IMR-90 (cell line): ENCODE measurements around the gene IMMP1L. TPM values are rescaled to one million over a fixed set of nuclear protein-coding genes. Genes with fewer than 3 reads are reported as not detected.

Source experiments
- ATAC-seq: fragments of 200-7000 bp; cut with Tn5 transposase; 2 replicates; pipeline ENCODE4 v1.9.1; 2020; ENCODE audit warnings: low read depth, mild to moderate bottlenecking, moderate library complexity
- BruUV-seq: library from RNA; stranded (reverse); fragments of 400-500 nt; replicated peaks from 2 replicates; lab custom pipeline; 2021; lab: Mats Ljungman, UMichigan
- CTCF ChIA-PET: fragments of 300-600 bp; formaldehyde crosslinking; extraction: SDS; loops from one replicate; lab custom pipeline; 2021; ENCODE audit warnings: antibody characterized with exemption; lab: Yijun Ruan, JAX
- POLR2A ChIA-PET: fragments of 300-600 bp; sonication (Branson Sonifier 250); formaldehyde crosslinking; loops from one replicate; lab custom pipeline; 2022; ENCODE audit warnings: antibody characterized with exemption; ENCODE audit not compliant: unreplicated experiment; lab: Charles Lee
- DNase-seq: peaks from one replicate; pipeline ENCODE4 v3.0.0; 2013
- H2AFZ ChIP-seq: replicated peaks from 2 replicates; pipeline ENCODE3; 2013; ENCODE audit warnings: low read length, mild to moderate bottlenecking; ENCODE audit not compliant: poor library complexity
- H2AK5ac ChIP-seq: 2 replicates; pipeline ENCODE4 v1.6.1; 2013; ENCODE audit warnings: low read depth, low read length, inconsistent platforms
- H2AK9ac ChIP-seq: replicated peaks from 2 replicates; pipeline ENCODE3; 2013; ENCODE audit warnings: mild to moderate bottlenecking, low read depth, low read length, moderate library complexity; ENCODE audit not compliant: poor library complexity
- H2BK120ac ChIP-seq: 2 replicates; pipeline ENCODE4 v1.6.1; 2013; ENCODE audit warnings: low read depth, low read length, inconsistent platforms
- H2BK15ac ChIP-seq: 3 replicates; pipeline ENCODE4 v1.6.1; 2013; ENCODE audit warnings: low read depth, low read length, inconsistent platforms
- H2BK20ac ChIP-seq: 2 replicates; pipeline ENCODE4 v1.6.1; 2013; ENCODE audit warnings: low read depth, mild to moderate bottlenecking, inconsistent platforms, low read length, moderate library complexity
- H2BK5ac ChIP-seq: 2 replicates; pipeline ENCODE4 v1.6.1; 2013; ENCODE audit warnings: mild to moderate bottlenecking, low read depth, low read length, inconsistent platforms; ENCODE audit not compliant: poor library complexity, severe bottlenecking
- H3K14ac ChIP-seq: replicated peaks from 2 replicates; pipeline ENCODE4 v1.6.1; 2013; ENCODE audit warnings: low read depth, low read length, inconsistent platforms
- H3K18ac ChIP-seq: 2 replicates; pipeline ENCODE4 v1.6.1; 2013; ENCODE audit warnings: low read depth, low read length, control low read depth
- H3K23ac ChIP-seq: 2 replicates; pipeline ENCODE4 v1.6.1; 2013; ENCODE audit warnings: low read depth, low read length, inconsistent platforms
- H3K27ac ChIP-seq: 2 replicates; pipeline ENCODE4 v1.5.1; 2013; ENCODE audit warnings: mild to moderate bottlenecking, control low read depth, low read length; ENCODE audit not compliant: insufficient read depth
- H3K27me3 ChIP-seq: 2 replicates; pipeline ENCODE4 v1.6.1; 2013; ENCODE audit warnings: low read length; ENCODE audit not compliant: control insufficient read depth, insufficient read depth
- H3K36me3 ChIP-seq: 2 replicates; pipeline ENCODE4 v1.6.1; 2013; ENCODE audit warnings: low read length, mixed read lengths; ENCODE audit not compliant: control insufficient read depth, insufficient read depth
- H3K4ac ChIP-seq: 2 replicates; pipeline ENCODE4 v1.6.1; 2013; ENCODE audit warnings: low read depth, low read length, inconsistent platforms
- H3K4me1 ChIP-seq: 2 replicates; pipeline ENCODE4 v1.6.1; 2013; ENCODE audit warnings: low read length, mixed read lengths; ENCODE audit not compliant: control insufficient read depth, insufficient read depth
- H3K4me2 ChIP-seq: 2 replicates; pipeline ENCODE4 v1.6.1; 2013; ENCODE audit warnings: low read depth, mild to moderate bottlenecking, control low read depth, low read length, moderate library complexity
- H3K4me3 ChIP-seq: 2 replicates; pipeline ENCODE4 v1.5.1; 2013; ENCODE audit warnings: low read depth, mild to moderate bottlenecking, control low read depth, low read length, moderate library complexity; ENCODE audit not compliant: insufficient read depth
- H3K56ac ChIP-seq: 2 replicates; pipeline ENCODE4 v1.6.1; 2013; ENCODE audit warnings: low read length, inconsistent platforms; ENCODE audit not compliant: insufficient read depth; ENCODE audit errors: extremely low read depth
- H3K79me1 ChIP-seq, 2 experiments: 2 replicates each; pipeline ENCODE4 v1.6.1; 2013; ENCODE audit warnings: low read length in 2 of 2, inconsistent platforms in 1 of 2, low read depth in 1 of 2
- H3K9ac ChIP-seq: 2 replicates; pipeline ENCODE4 v1.6.1; 2013; ENCODE audit warnings: low read depth, low read length, control low read depth
- H3K9me1 ChIP-seq: 2 replicates; pipeline ENCODE4 v1.6.1; 2013; ENCODE audit warnings: low read length, inconsistent platforms; ENCODE audit not compliant: insufficient read depth
- H3K9me3 ChIP-seq: 2 replicates; pipeline ENCODE4 v1.6.1; 2013; ENCODE audit warnings: low read length; ENCODE audit not compliant: control insufficient read depth, insufficient read depth
- H4K20me1 ChIP-seq: 2 replicates; pipeline ENCODE4 v1.6.1; 2013; ENCODE audit warnings: low read length, inconsistent platforms; ENCODE audit not compliant: insufficient read depth
- H4K5ac ChIP-seq: 2 replicates; pipeline ENCODE4 v1.6.1; 2013; ENCODE audit warnings: mild to moderate bottlenecking, low read depth, low read length, control low read depth
- H4K8ac ChIP-seq, 2 experiments: 2 replicates each; pipeline ENCODE4 v1.6.1; 2013; ENCODE audit warnings: low read depth in 2 of 2, low read length in 2 of 2, control low read depth in 1 of 2, inconsistent platforms in 1 of 2
- H4K91ac ChIP-seq: 2 replicates; pipeline ENCODE4 v1.6.1; 2013; ENCODE audit warnings: low read depth, low read length, inconsistent platforms; ENCODE audit not compliant: insufficient read depth
- BHLHE40 ChIP-seq: fragments of 150-350 bp; IDR thresholded peaks from 2 replicates; pipeline ENCODE4 v1.6.1; 2016; ENCODE audit warnings: mild to moderate bottlenecking, low read depth, low read length
- CEBPB ChIP-seq: IDR thresholded peaks from 2 replicates; pipeline ENCODE4 v1.6.1; 2012; ENCODE audit warnings: low read depth, low read length, improper control_type of control experiment
- CHD1 ChIP-seq: IDR thresholded peaks from 2 replicates; pipeline ENCODE4 v1.6.1; 2012; ENCODE audit warnings: low read depth, low read length, improper control_type of control experiment
- CTCF ChIP-seq: conservative IDR thresholded peaks from 2 replicates; pipeline ENCODE4 v1.5.1; 2012; ENCODE audit warnings: mild to moderate bottlenecking, low read depth, low read length, improper control_type of control experiment
- FOS ChIP-seq: fragments of 150-350 bp; IDR thresholded peaks from 2 replicates; pipeline ENCODE4 v1.6.1; 2016; ENCODE audit warnings: low read depth, low read length
- MAFK ChIP-seq: IDR thresholded peaks from 2 replicates; pipeline ENCODE4 v1.6.1; 2012; ENCODE audit warnings: low read depth, low read length, improper control_type of control experiment
- POLR2A ChIP-seq: IDR thresholded peaks from 2 replicates; pipeline ENCODE4 v1.6.1; 2012; ENCODE audit warnings: mild to moderate bottlenecking, low read depth, low read length
- RFX5 ChIP-seq: IDR thresholded peaks from 2 replicates; pipeline ENCODE4 v1.8.0; 2012; ENCODE audit warnings: low read depth, mild to moderate bottlenecking, low read length, moderate library complexity
- USF2 ChIP-seq: fragments of 150-350 bp; IDR thresholded peaks from 2 replicates; pipeline ENCODE4 v1.6.1; 2017; ENCODE audit warnings: mild to moderate bottlenecking, antibody characterized with exemption, low read length, low read depth
- WGBS, 2 experiments: methylation state at CpG; one replicate each; pipeline versions ENCODE4 v1.1.5 to v1.1.7; 2013; ENCODE audit warnings: missing lambda C conversion rate in 2 of 2; ENCODE audit not compliant: insufficient read length in 1 of 2; ENCODE audit errors: extremely low coverage in 2 of 2; 5-methylcytosine and 5-hydroxymethylcytosine counted together
- dilution Hi-C: fragments of 300-500 bp; cut with HindIII; formaldehyde crosslinking; loops from one replicate; pipeline ENCODE4 v1.14.3; 2018; ENCODE audit warnings: low sequenced_read_pairs; ENCODE audit not compliant: unreplicated experiment
- in situ Hi-C: fragments of 300-500 bp; cut with MboI; formaldehyde crosslinking; loops from 3 replicates; pipeline ENCODE4 v1.14.3; 2019; ENCODE audit warnings: low sequenced_read_pairs, inconsistent platforms, mixed read lengths
- intact Hi-C: fragments of 100-400 bp; cut with micrococcal nuclease; formaldehyde crosslinking; loops from 2 replicates; pipeline ENCODE4 v1.10.0; 2022
- polyA plus RNA-seq, 3 experiments: library from polyadenylated mRNA; depleted of rRNA; stranded (reverse); fragments of >200 nt; gene quantifications; 2 replicates each; pipeline ENCODE4 v1.2.3, GENCODE V29; 2012; ENCODE audit warnings: low replicate concordance in 1 of 3
- total RNA-seq: library from RNA; depleted of rRNA; stranded (reverse); fragments of >200 nt; gene quantifications from 2 replicates; pipeline ENCODE4 v1.2.3, GENCODE V29; 2012

Gene IMMP1L
- total and polyA plus RNA-seq, 2 of the 4 experiments (the other 2 are of a cell fraction) = 5.0 to 10.7 TPM

GRCh38 chr11:31419138-31419537 lies 90.3 kb downstream of the IMMP1L start:
- dilution Hi-C loops = no loop called here

More at GRCh38 chr11:31419138-31419537, 90.3 kb downstream of the IMMP1L start:
- WGBS, 2 experiments = no CpG with 5 or more reads among the region's 3 CpGs
- no peak overlapping the region for H3K4me3 ChIP-seq
- no peaks in the 10 kb centered on the region for H3K9me3 ChIP-seq
- H3K4me1 ChIP-seq = 0 out of 2 replicates have a peak, but pooled peaks cover 3% of the 10 kb centered on the region
- intact Hi-C loops = no loop called here
- H3K4ac ChIP-seq = no peak overlapping the region
- no TSS peak for BruUV-seq
- no peaks in the 10 kb centered on the region for H3K27me3 ChIP-seq
- DNase-seq (no peak), ATAC-seq (no peak)
- no peak overlapping the region for H2BK5ac ChIP-seq
- POLR2A ChIA-PET = no interaction called here
- H3K9ac ChIP-seq = no peak overlapping the region
- H2BK20ac ChIP-seq = no peak overlapping the region
- H3K56ac ChIP-seq = no peak overlapping the region
- H3K36me3 ChIP-seq = no peaks in the 10 kb centered on the region
- H3K9me1 ChIP-seq = peaks cover 10% of the 10 kb centered on the region; the same call in 1 of the 2 replicates
- H3K18ac ChIP-seq = no peak overlapping the region
- H4K5ac ChIP-seq = no peak overlapping the region
- H2BK15ac ChIP-seq = no peak overlapping the region
- H3K4me2 ChIP-seq = no peak overlapping the region
- H4K8ac ChIP-seq = no peak overlapping the region
- no peak overlapping the region for H2AK5ac ChIP-seq
- H2AFZ ChIP-seq = no peak overlapping the region
- no peaks in the 10 kb centered on the region; a peak in 1 of 4 replicates for H3K79me1 ChIP-seq
- TF ChIP-seq CHD1 = no peak
- TF ChIP-seq FOS = no peak
- TF ChIP-seq CEBPB = no peak
- no peak for TF ChIP-seq BHLHE40
- TF ChIP-seq POLR2A = no peak
- no peak for TF ChIP-seq USF2
- no peak for TF ChIP-seq MAFK
- no peak for TF ChIP-seq CTCF
- no peak for TF ChIP-seq RFX5
- CTCF ChIA-PET = no interaction called here
- in situ Hi-C loops = no loop called here
- no peak overlapping the region for H2AK9ac ChIP-seq
- no peak overlapping the region for H3K14ac ChIP-seq
- no peak overlapping the region for H3K23ac ChIP-seq
- H3K27ac ChIP-seq = no peak overlapping the region
- no peak overlapping the region for H4K91ac ChIP-seq
- no peak overlapping the region for H2BK120ac ChIP-seq
- H4K20me1 ChIP-seq = peaks cover 3% of the 10 kb centered on the region; the same call in 1 of the 2 replicates
